Activated T-cell treated with anti-CD3 and anti-CD28 coated beads, Interleukin-2, amount 50 U/mL, for 72 hours (primary cell): ENCODE results near the gene P2RY2. TPM values are rescaled to one million over a fixed set of nuclear protein-coding genes. Genes with fewer than 3 reads are reported as not detected.

Source experiments
- ATAC-seq, 2 donors: fragments of 150-1000 bp; cut with Tn5 transposase; replicated peaks in 1 of 2; 2 replicates each; pipeline ENCODE4 v1.10.0; 2021; ENCODE audit warnings: moderate library complexity in 2 of 2, mild to moderate bottlenecking in 1 of 2
- DNase-seq, 2 donors: peaks; one replicate each; pipeline ENCODE4 v3.0.0; 2021 to 2022; ENCODE audit warnings: mixed read lengths in 1 of 2
- H3K27ac Mint-ChIP-seq: one replicate; pipeline ENCODE4 v1.8.0; 2022; ENCODE audit warnings: mild to moderate bottlenecking, moderate library complexity, mixed read lengths
- H3K27me3 Mint-ChIP-seq: one replicate; pipeline ENCODE4 v1.8.0; 2022; ENCODE audit warnings: low read depth, mixed read lengths
- H3K36me3 Mint-ChIP-seq, 2 donors: one replicate each; pipeline ENCODE4 v1.8.0; 2022; ENCODE audit warnings: mixed read lengths in 2 of 2, mild to moderate bottlenecking in 1 of 2; ENCODE audit not compliant: insufficient read depth in 2 of 2
- H3K4me1 Mint-ChIP-seq: one replicate; pipeline ENCODE4 v1.8.0; 2022; ENCODE audit warnings: low read depth, mixed read lengths
- H3K4me3 Mint-ChIP-seq, 2 donors: one replicate each; pipeline ENCODE4 v1.8.0; 2022; ENCODE audit warnings: mild to moderate bottlenecking in 2 of 2, mixed read lengths in 2 of 2, moderate library complexity in 2 of 2
- H3K9me3 Mint-ChIP-seq, 2 donors: one replicate each; pipeline ENCODE4 v1.8.0; 2022; ENCODE audit warnings: mixed read lengths in 2 of 2
- total RNA-seq, 2 donors: library from RNA; stranded (reverse); gene quantifications; one replicate each; pipeline ENCODE4 v1.2.3, GENCODE V29; 2022

P2RY2 gene
- total RNA-seq, 2 donors from 2014 or later = not detected

DNA sequence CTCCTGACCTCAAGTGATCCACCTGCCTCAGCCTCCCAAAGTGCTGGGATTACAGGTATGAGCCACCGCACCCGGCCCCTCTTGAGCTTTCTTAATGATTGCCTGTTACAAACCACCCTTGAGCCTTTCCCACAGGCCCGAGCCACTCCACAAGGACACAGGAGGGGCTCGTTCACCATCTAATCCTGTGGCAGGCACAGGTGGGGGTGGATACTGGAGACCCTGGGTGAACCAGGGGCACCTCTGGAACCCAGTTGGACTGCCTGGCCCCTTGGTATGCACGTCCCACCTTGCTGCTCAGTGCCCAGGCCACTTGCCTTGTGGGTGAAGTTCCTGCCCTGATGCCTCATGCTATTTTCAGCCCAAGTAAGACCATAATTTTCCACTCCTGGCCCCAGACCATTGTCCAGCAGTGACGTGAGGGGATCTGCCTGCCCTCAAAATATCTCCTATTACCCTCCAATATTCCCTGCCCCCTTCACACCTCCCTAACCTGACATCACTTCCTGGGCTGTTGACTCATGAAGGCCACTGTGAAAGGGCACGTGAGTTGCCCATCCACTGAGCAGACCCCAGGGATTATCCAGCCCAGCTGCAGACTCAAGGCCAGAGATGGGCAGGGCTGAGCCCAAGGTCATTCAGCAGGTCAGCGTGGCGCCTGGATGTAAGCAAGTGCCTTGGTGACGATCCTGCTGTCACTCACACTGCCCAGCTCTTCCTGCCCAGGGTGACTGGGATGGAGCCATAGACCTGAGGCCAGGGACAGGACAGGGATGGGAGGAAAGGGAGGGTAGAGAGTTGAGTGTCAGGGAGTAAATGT lies 19.6 kb downstream of the P2RY2 start:
- Mint-ChIP-seq H3K27me3 (no peaks in the 10 kb centered on the region), H3K27ac (no peak overlapping the region), H3K4me3 (no peak overlapping the region), H3K36me3 (no peaks in the 10 kb centered on the region), H3K4me1 (no peaks in the 10 kb centered on the region), H3K9me3 (no peaks in the 10 kb centered on the region)
- ATAC-seq (no peak), DNase-seq (no peak)

DNA sequence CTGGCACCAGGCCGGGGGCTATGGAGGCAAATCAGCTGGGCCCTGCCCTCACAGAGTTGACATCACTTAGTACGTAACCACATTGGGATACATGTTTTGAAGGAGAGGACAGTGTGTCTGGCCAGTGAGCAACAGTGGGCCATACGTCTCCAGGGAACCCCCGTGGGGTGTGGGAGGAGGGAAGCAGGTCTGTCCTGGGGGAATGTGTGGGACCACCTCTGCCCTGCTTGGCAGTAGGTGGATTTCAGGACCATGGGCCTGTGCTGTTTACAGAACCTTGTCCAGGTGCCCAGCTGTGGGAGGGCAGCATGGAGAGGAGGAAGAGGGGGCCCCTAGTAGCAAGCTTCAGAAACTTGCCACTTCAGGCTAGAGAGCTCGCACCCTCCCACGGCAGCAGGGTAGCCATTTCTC lies 21.0 kb downstream of the P2RY2 start:
- Mint-ChIP-seq H3K4me1 (no peaks in the 10 kb centered on the region), H3K36me3 (no peaks in the 10 kb centered on the region), H3K27ac (no peak overlapping the region)

DNA sequence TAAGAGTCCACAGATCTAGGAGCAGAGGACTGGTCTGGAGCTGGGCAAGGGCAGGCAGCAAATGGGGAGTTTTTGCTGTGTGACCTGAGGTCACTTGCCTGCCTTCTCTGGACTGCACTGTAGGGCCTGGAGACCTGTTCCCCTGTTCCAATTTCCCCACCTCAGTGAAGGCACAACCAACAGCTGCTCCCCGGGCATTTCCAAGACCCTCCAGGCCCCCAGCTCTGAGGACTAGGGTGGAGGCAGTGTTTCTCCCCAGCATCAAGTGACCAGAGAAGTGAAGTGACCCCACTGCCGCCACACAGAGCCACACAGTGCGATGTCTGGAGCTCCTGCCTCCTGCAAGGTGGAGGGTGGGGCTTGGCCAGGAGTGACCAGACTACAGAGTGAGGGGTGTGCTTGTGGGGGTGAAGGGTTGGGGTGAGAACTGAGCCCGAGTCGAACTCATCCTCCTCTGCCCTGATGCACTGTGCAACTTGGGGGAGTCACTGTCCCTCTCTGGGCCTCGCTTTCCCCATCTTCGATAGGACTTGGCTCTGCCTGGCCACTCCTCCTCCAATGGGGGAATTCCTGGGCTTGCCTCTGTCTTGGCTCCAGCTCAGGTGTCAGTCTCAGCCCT lies 21.6 kb downstream of the P2RY2 start:
- no peak overlapping the region for H3K27ac Mint-ChIP-seq
- no peak for ATAC-seq
- no peaks in the 10 kb centered on the region for H3K27me3 Mint-ChIP-seq
- no peaks in the 10 kb centered on the region for H3K9me3 Mint-ChIP-seq
- H3K4me3 Mint-ChIP-seq = no peak overlapping the region
- no peak for DNase-seq
- no peaks in the 10 kb centered on the region for H3K4me1 Mint-ChIP-seq
- no peaks in the 10 kb centered on the region for H3K36me3 Mint-ChIP-seq

More for the DNA sequence above, 21.0 kb downstream of the P2RY2 start:
- no peak overlapping the region for H3K4me3 Mint-ChIP-seq
- H3K27me3 Mint-ChIP-seq = no peaks in the 10 kb centered on the region
- ATAC-seq (no peak), DNase-seq (no peak)
- no peaks in the 10 kb centered on the region for H3K9me3 Mint-ChIP-seq

DNA sequence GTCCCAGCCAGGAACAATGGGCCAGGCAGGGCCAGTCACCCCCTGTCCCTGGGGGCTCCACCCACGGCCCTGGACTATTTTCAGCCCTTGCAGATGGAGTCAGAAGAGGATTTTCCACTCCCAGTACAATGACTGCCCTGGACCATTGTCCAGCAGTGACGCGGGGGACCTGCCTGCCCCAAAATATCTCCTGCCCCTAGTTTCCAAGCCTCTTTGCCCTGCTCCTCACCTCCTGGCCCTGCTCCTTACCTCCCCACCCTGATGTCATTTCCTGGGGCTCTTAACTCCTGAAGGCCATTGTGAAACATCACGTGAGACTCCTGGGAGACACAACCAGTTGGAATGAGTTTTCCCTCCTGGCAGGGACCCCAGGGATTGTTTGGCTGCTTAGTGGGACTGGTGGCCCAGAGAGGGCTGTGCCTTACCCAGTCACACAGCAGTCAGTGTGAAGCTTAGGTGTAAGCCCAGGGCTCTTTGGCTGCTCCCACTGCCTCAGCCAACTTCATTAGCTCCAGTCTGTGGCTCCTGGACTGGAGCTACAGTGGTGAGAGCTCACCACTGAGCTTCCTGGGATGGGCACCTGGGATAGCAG lies 22.2 kb downstream of the P2RY2 start:
- ATAC-seq (no peak), DNase-seq (no peak)
- H3K27ac Mint-ChIP-seq = no peak overlapping the region
- H3K27me3 Mint-ChIP-seq = no peaks in the 10 kb centered on the region
- H3K4me1 Mint-ChIP-seq = no peaks in the 10 kb centered on the region
- H3K9me3 Mint-ChIP-seq = no peaks in the 10 kb centered on the region
- no peaks in the 10 kb centered on the region for H3K36me3 Mint-ChIP-seq
- H3K4me3 Mint-ChIP-seq = no peak overlapping the region

DNA sequence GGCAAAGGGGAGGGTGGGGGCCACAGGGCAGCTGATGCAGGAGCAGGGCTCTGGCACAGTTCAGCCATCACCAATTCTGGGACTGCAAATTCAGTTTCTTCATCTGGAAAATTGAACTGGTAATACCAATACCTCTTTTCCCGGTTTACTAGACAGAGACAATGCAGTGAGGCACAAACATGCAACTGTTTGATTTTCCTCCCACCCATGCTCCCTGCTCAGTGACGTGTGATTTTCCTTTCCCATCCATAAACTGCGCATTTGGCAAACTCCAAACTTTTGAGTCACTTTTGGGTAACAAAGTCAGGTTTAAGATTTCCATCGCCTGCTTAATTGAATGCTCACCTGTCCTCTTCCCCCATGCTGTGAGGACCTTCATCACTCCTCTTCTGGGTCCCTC lies 23.2 kb downstream of the P2RY2 start:
- Mint-ChIP-seq H3K9me3 (no peaks in the 10 kb centered on the region), H3K27me3 (no peaks in the 10 kb centered on the region), H3K4me3 (no peak overlapping the region), H3K4me1 (no peaks in the 10 kb centered on the region), H3K36me3 (no peaks in the 10 kb centered on the region), H3K27ac (no peak overlapping the region)
- no peak for ATAC-seq
- DNase-seq = no peak

DNA sequence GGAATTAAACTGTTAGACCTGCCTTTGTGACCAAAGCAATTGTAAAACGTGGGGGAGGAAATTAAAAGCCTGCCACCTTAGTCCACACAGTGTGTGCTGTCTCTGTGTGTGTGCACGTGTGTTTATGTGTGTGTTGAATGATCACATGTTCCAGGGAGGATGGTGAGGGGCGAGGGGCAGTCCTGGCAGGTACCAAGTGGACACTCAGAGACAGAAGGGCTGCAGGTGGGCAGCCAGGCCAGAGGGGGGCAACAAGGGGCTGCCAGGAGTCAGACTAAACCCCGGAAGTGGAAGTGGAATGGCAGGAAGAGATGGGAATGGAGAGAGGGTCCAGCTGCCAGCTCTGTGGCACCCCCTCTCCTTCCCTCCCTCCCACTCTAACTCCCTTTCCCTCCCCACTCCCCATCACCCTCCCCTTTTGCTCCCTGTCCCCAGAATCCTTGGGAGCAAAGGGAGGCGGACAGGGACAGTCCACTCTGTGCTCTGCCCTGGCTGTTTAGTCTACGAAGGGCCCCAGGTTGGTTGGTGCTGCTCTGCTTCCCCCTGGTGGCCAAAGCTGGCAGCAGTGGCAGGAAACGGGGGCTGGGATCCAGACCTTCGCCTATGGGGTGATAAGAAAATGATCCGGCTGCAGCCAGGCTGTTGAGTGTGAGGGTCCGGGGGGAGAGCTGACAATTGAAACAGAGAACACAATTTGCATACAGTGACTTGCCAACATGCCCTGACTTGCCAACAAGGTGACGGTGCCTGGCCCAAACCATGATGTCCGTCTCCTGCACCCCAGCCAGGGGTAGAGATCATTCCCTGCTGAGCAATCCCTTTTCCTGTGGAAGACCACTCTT lies 24.4 kb downstream of the P2RY2 start:
- Mint-ChIP-seq H3K4me3 (peak overlapping the region; percentile 23 to 54), H3K4me1 (no peaks in the 10 kb centered on the region), H3K36me3 (no peaks in the 10 kb centered on the region), H3K27me3 (no peaks in the 10 kb centered on the region), H3K9me3 (no peaks in the 10 kb centered on the region), H3K27ac (no peak overlapping the region)
- DNase-seq (peak; percentile 77 to 85), ATAC-seq (peak; percentile 87 to 89)

DNA sequence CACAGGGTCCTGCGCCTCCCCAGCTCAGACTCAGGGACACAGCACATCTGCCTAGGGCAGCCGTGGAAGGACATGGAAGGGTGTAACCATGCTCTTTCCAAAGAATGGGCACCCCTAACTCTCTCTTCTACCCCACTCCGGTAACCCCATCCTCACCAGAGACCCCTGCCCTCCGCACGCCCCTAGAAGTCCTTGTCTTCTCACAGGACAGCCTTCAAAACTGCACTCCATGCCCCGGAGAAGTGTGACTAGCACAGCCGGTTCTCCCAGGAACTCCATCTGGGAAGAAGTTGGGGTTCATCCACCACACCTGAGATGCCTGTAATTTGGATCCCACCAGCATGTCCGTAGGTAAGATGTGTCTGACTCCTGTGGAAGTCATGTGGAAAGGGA lies 25.0 kb downstream of the P2RY2 start:
- ATAC-seq (no peak), DNase-seq (no peak)
- Mint-ChIP-seq H3K9me3 (no peaks in the 10 kb centered on the region), H3K27ac (no peak overlapping the region), H3K4me3 (no peak overlapping the region), H3K4me1 (no peaks in the 10 kb centered on the region), H3K27me3 (no peaks in the 10 kb centered on the region), H3K36me3 (no peaks in the 10 kb centered on the region)

DNA sequence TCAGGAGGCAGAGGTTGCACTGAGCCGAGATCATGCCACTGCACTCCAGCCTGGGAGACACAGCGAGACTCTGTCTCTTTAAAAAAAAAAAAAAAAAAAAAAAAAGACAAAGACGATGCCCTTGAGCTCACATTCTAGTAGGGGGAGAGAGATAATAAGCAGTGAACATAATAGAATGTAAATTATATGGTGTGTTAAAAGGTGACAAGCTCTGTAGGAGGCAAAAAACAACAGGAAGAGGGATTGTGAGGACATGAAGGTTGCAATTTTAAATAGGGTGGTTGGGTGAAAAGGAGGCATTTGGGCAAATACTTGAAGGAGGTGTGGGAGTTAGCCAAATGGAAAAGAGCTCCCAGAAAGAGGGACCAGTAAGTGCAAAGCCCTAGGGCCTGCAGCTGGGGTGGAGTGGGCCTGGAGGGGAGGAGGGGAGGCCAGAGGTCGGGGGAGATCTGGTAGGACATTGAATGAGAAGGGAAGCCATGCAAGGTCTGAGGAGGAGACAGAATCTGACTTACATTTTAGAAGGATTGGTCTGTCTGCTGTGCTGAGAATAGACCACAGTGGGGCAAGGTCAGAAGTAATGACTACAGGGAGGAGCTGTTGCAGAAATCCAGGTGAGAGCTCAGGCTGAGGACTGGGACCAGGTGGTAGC lies 26.6 kb downstream of the P2RY2 start:
- no peaks in the 10 kb centered on the region for H3K36me3 Mint-ChIP-seq
- H3K4me1 Mint-ChIP-seq = peaks cover 4% of the 10 kb centered on the region
- H3K27ac Mint-ChIP-seq = no peak overlapping the region
- H3K4me3 Mint-ChIP-seq = no peak overlapping the region
- no peak for ATAC-seq
- no peaks in the 10 kb centered on the region for H3K27me3 Mint-ChIP-seq
- H3K9me3 Mint-ChIP-seq = no peaks in the 10 kb centered on the region
- no peak for DNase-seq

DNA sequence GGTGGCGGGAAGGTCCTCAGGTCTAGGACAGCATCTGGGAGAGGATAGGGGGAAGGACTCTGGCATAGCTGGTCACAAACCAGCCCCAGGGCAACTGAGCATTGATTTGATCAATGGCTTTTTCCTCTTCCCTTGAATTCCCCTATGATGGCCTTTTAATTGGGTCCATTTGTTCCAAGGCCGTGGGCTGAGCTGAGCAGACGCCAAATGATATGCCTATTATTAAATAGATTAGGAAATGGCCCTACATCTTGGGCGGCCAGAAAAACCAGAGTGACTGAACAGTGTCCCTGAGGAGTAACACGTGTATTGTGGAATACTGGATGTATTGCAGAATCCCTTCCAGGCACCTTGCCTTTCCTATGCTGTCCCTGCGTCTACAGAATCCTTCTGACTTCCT lies 27.4 kb downstream of the P2RY2 start:
- DNase-seq (no peak), ATAC-seq (no peak)
- Mint-ChIP-seq H3K4me1 (peaks cover 4% of the 10 kb centered on the region), H3K27ac (no peak overlapping the region), H3K27me3 (no peaks in the 10 kb centered on the region), H3K36me3 (no peaks in the 10 kb centered on the region), H3K9me3 (no peaks in the 10 kb centered on the region), H3K4me3 (no peak overlapping the region)

DNA sequence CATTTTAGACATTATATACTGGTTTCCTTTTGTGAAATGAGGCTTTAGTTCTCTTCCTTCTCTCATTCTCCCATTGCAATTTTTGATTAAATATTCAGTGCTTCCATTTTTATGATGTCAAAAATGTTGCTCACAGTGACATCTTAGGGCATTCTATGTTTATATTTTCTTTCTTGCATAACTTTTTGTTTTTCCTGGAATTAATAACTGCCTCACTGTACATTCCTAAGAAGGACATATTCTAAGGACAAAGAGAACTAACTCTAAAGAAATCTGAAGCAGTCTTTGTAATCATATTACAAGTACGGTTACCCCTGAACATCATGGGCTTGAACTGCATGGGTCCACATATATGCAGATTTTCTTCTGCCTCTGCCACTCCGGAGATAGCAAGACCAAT lies 28.2 kb downstream of the P2RY2 start:
- DNase-seq = no peak
- no peak for ATAC-seq
- no peak overlapping the region for H3K27ac Mint-ChIP-seq
- no peaks in the 10 kb centered on the region for H3K9me3 Mint-ChIP-seq
- no peak overlapping the region for H3K4me3 Mint-ChIP-seq
- H3K4me1 Mint-ChIP-seq = peaks cover 4% of the 10 kb centered on the region
- no peaks in the 10 kb centered on the region for H3K36me3 Mint-ChIP-seq
- H3K27me3 Mint-ChIP-seq = no peaks in the 10 kb centered on the region

DNA sequence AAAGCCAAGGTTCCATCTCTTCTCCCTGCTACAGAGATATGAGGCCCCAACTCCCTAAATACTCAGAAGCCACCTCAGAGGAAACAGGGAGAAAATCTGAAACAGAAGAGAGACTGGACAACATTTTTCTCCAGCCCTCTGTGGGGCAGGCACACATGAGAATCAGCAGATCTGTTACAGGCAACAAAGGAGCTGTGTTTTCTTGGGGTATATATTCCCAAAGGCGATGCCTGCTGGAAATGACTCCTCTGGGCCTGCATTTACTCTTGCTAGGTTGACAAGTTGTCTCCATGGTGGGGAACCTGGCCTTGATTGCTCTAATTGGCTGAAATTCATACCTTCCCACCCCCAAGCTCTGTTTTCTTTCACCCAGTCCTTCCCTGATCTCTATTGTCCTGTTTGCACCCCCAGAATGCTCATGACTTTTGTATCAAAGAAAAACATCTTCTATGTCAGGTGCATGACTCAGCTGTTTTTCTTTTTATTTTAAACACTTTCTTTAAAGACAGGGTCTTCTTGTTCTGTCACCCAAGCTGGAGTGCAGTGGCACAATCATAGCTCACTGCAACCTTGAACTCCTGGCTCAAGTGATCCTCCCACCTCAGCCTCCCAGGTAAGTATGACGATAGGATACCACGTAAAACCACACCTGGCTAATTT lies 30.6 kb downstream of the P2RY2 start:
- DNase-seq = no peak
- H3K27me3 Mint-ChIP-seq = no peaks in the 10 kb centered on the region
- no peak for ATAC-seq
- no peak overlapping the region for H3K4me3 Mint-ChIP-seq
- no peak overlapping the region for H3K27ac Mint-ChIP-seq
- no peaks in the 10 kb centered on the region for H3K9me3 Mint-ChIP-seq
- H3K4me1 Mint-ChIP-seq = peaks cover 4% of the 10 kb centered on the region
- no peaks in the 10 kb centered on the region for H3K36me3 Mint-ChIP-seq

DNA sequence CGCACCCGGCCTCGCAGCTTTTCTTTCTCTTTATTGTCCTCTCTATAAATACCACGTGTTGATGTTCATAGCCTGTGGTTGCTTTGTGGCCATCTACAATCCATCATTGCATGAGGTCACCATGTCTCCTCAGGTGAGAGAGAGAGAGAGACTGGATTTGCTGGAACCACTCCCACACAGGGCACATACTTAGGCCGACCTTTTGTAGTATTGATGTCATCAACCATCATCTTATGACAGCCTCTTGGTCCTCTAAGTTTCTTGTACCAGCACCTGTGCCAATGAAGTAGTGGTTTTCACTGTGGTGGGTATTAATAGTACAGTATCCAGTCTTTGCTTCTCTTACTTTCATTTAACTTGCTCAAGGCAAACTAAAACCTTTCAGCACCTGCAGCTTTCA lies 31.2 kb downstream of the P2RY2 start:
- no peak overlapping the region for H3K4me3 Mint-ChIP-seq
- peaks cover 4% of the 10 kb centered on the region for H3K4me1 Mint-ChIP-seq
- no peaks in the 10 kb centered on the region for H3K27me3 Mint-ChIP-seq
- no peak overlapping the region for H3K27ac Mint-ChIP-seq
- no peaks in the 10 kb centered on the region for H3K36me3 Mint-ChIP-seq
- peak; percentile 24 to 63 for ATAC-seq
- no peaks in the 10 kb centered on the region for H3K9me3 Mint-ChIP-seq
- peak in 1 of 2 donors; percentile 8 for DNase-seq
